Upper lobe of left lung (tissue), 4 donors: ENCODE data around the gene LITAFD.

Source experiments
- POLR2A ChIP-seq, 4 donors: fragments of 450-650 bp; IDR thresholded peaks; one replicate each; pipeline ENCODE4 v1.5.1; 2016 to 2017; ENCODE audit warnings: antibody characterized with exemption in 4 of 4, mild to moderate bottlenecking in 2 of 4
- POLR2AphosphoS5 ChIP-seq, 2 donors: sonication (generic); formaldehyde crosslinking; IDR thresholded peaks; one replicate each; pipeline ENCODE4 v1.5.1; 2017; ENCODE audit warnings: antibody characterized with exemption in 2 of 2
- TF ChIP-seq, protein P1 (sequence below), 6 experiments: fragments of 450-650 bp in 4 of 6; fragments of 200-600 bp in 2 of 6; sonication (generic) in 2 of 6; IDR thresholded peaks; one replicate each; pipeline ENCODE4 v1.5.1; 2016 to 2019; ENCODE audit warnings: antibody characterized with exemption in 6 of 6

DNA sequence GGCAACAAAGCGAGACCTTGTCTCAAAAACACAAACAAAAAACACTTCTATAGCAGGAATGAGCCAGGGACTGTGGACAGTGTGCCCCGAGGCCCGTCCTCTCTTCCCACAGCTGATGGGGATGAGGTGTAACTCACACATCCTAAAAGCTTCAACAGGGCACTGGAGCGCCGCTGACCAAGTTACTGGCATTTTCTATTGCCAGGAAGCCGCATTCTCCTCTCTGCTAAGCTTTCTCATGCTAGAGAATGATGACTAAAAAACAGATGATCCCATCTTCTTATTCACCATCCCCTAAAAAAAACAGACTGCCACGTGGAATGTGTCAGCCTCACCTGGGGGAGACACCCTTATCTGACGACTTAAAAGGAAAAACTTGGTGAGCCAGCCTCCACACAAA, 29.6 kb upstream of the LITAFD start:
- TF ChIP-seq, protein P1, sequence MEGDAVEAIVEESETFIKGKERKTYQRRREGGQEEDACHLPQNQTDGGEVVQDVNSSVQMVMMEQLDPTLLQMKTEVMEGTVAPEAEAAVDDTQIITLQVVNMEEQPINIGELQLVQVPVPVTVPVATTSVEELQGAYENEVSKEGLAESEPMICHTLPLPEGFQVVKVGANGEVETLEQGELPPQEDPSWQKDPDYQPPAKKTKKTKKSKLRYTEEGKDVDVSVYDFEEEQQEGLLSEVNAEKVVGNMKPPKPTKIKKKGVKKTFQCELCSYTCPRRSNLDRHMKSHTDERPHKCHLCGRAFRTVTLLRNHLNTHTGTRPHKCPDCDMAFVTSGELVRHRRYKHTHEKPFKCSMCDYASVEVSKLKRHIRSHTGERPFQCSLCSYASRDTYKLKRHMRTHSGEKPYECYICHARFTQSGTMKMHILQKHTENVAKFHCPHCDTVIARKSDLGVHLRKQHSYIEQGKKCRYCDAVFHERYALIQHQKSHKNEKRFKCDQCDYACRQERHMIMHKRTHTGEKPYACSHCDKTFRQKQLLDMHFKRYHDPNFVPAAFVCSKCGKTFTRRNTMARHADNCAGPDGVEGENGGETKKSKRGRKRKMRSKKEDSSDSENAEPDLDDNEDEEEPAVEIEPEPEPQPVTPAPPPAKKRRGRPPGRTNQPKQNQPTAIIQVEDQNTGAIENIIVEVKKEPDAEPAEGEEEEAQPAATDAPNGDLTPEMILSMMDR (IDR thresholded peaks at IDR 0.05) = no peak
- no peak for TF ChIP-seq POLR2A (IDR thresholded peaks at IDR 0.05)
- no peak for TF ChIP-seq POLR2AphosphoS5 (IDR thresholded peaks at IDR 0.05)
